T-helper 2 cell (primary cell): Measurements from ENCODE around the gene CD200.
A peak's percentile ranks its signal among the peaks of the same experiment; 100 is the strongest.
"Not testable (repeated sequence)": the region's sequence is repeated elsewhere in the genome, so short reads cannot be mapped to it uniquely, and the experiment has no call there.

Source experiments
- DNase-seq, 5 experiments: peaks; one replicate each; pipeline versions ENCODE4 v3.0.0 to v3.0.0-alpha.2; 2012 to 2022

The CD200 gene

GRCh38 chr3:112362221-112362620 lies 29.3 kb downstream of the CD200 start:
- no peak for DNase-seq

- DNase-seq = no peak
These were observed 31.3 kb downstream of the CD200 start for GRCh38 chr3:112364291-112364690.

- DNase-seq = no peak
These were observed 32.1 kb downstream of the CD200 start for GRCh38 chr3:112365035-112365434.

GRCh38 chr3:112365636-112366035 lies 32.7 kb downstream of the CD200 start:
- no peak for DNase-seq

- DNase-seq = no peak
These were observed 33.6 kb downstream of the CD200 start for GRCh38 chr3:112366522-112366921.

- DNase-seq = no peak
These were observed 38.6 kb downstream of the CD200 start for GRCh38 chr3:112371569-112371968.

- no peak for DNase-seq
These were observed 39.4 kb downstream of the CD200 start for GRCh38 chr3:112372396-112372795.

- DNase-seq = no peak
These were observed 40.5 kb downstream of the CD200 start for GRCh38 chr3:112373476-112373875.

- no peak for DNase-seq
These were observed 41.0 kb downstream of the CD200 start for GRCh38 chr3:112373924-112374323.

- no peak for DNase-seq
These were observed 41.4 kb downstream of the CD200 start for GRCh38 chr3:112374333-112374734.

GRCh38 chr3:112375117-112375516 lies 42.2 kb downstream of the CD200 start:
- DNase-seq = no peak

- DNase-seq = no peak
These were observed 43.4 kb downstream of the CD200 start for GRCh38 chr3:112376241-112376911.

GRCh38 chr3:112376992-112377391 lies 44.0 kb downstream of the CD200 start:
- DNase-seq = no peak

- no peak for DNase-seq
These were observed 44.7 kb downstream of the CD200 start for GRCh38 chr3:112377568-112378071.

GRCh38 chr3:112378347-112378746 lies 45.4 kb downstream of the CD200 start:
- not testable (repeated sequence) for DNase-seq

GRCh38 chr3:112379020-112379690 lies 46.2 kb downstream of the CD200 start:
- DNase-seq = peak in 1 of 5 experiments; percentile 33

GRCh38 chr3:112381673-112382542 lies 49.0 kb downstream of the CD200 start:
- no peak for DNase-seq

GRCh38 chr3:112382543-112383160 lies 49.7 kb downstream of the CD200 start:
- DNase-seq = peak in 1 of 5 experiments; percentile 85

- DNase-seq = peak in 1 of 5 experiments; percentile 46
These were observed 51.8 kb downstream of the CD200 start for GRCh38 chr3:112384769-112385168.

GRCh38 chr3:112388972-112389371 lies 56.0 kb downstream of the CD200 start:
- no peak for DNase-seq

GRCh38 chr3:112389961-112390360 lies 57.0 kb downstream of the CD200 start:
- DNase-seq = no peak

GRCh38 chr3:112390783-112391641 lies 58.1 kb downstream of the CD200 start:
- peak in 1 of 5 experiments; percentile 60 for DNase-seq
